ENCODE results near the gene TUBB4A. TPM values are rescaled to one million over a fixed set of nuclear protein-coding genes. Genes with fewer than 3 reads are reported as not detected.

Gene TUBB4A
- total RNA-seq, 1 experiment from 2014 or later = 18.5 TPM

- Mint-ChIP-seq H3K4me3 (no peak overlapping the region), H3K27me3 (ENCODE audit: low read depth) (peaks cover 17% of the 10 kb centered on the region), H3K27ac (no peak overlapping the region), H3K9me3 (peaks cover 11% of the 10 kb centered on the region), H3K4me1 (no peaks in the 10 kb centered on the region), H3K36me3 (no peaks in the 10 kb centered on the region)
- CTCF ChIA-PET = no interaction called here
- ATAC-seq (no peak), DNase-seq (ENCODE audit: low spot score) (no peak)
- TF ChIP-seq FOXP1 (CRISPR knock-in tag; IDR thresholded peaks at IDR 0.05; ENCODE audit: borderline replicate concordance) = no peak
- no peak for TF ChIP-seq FOXK1 (CRISPR knock-in tag; IDR thresholded peaks at IDR 0.05)
- TF ChIP-seq HMGXB4 (CRISPR knock-in tag; IDR thresholded peaks at IDR 0.05) = no peak
- TF ChIP-seq ZNF396 (CRISPR knock-in tag; IDR thresholded peaks at IDR 0.05; ENCODE audit: borderline replicate concordance) = no peak
- no peak for TF ChIP-seq ZNF263 (CRISPR knock-in tag; IDR thresholded peaks at IDR 0.05; ENCODE audit: low read depth)
- TF ChIP-seq PRDM15 (CRISPR knock-in tag; IDR thresholded peaks at IDR 0.05) = no peak
- no peak for TF ChIP-seq TCF7 (CRISPR knock-in tag; IDR thresholded peaks at IDR 0.05; ENCODE audit: low read depth)
- no peak for TF ChIP-seq MAX (CRISPR knock-in tag; IDR thresholded peaks at IDR 0.05)
- no peak for TF ChIP-seq ZNF121 (CRISPR knock-in tag; IDR thresholded peaks at IDR 0.05)
- no peak for TF ChIP-seq MLX (CRISPR knock-in tag; IDR thresholded peaks at IDR 0.05)
- no peak for TF ChIP-seq NFYB (CRISPR knock-in tag; conservative IDR thresholded peaks at IDR 0.05; ENCODE audit: low read depth)
- no peak for TF ChIP-seq ETV6 (CRISPR knock-in tag; IDR thresholded peaks at IDR 0.05)
- TF ChIP-seq KAT7 (CRISPR knock-in tag; IDR thresholded peaks at IDR 0.05; ENCODE audit: borderline replicate concordance) = no peak
- TF ChIP-seq ATF3 (CRISPR knock-in tag; conservative IDR thresholded peaks at IDR 0.05) = no peak
- no peak for TF ChIP-seq CREM (CRISPR knock-in tag; IDR thresholded peaks at IDR 0.05)
- no peak for TF ChIP-seq SP1 (CRISPR knock-in tag; conservative IDR thresholded peaks at IDR 0.05)
- no peak for TF ChIP-seq AR (CRISPR knock-in tag; IDR thresholded peaks at IDR 0.05)
- no peak for TF ChIP-seq GTF2I (CRISPR knock-in tag; conservative IDR thresholded peaks at IDR 0.05)
- POLR2A ChIA-PET = interaction anchor here (0.6 kb wide), 1 partner anchor 91 kb away, joined by 3 read pairs; no protein-coding TSS in a partner anchor
Observed at GRCh38 chr19:6489278-6490061, 12.6 kb downstream of the TUBB4A start.
